Measurements from ENCODE around the gene SPINT3. TPM values are rescaled to one million over a fixed set of nuclear protein-coding genes. Genes with fewer than 3 reads are reported as not detected.
A peak's percentile ranks its signal among the peaks of the same experiment; 100 is the strongest.

SPINT3 gene
- total RNA-seq, 1 experiment from 2014 or later = not detected

- no TSS peak for BruUV-seq (replicated peaks)
- ChIA-PET RAD21 (ENCODE audit: low non-redundant PET in 1 of 2, low total read pairs in 2 of 2, uncharacterized antibody in 2 of 2, unreplicated experiment in 2 of 2) (no interaction called here), POLR2A (no interaction called here), CTCF (no interaction called here)
- no peak overlapping the region for H3K9ac ChIP-seq (ENCODE audit: low read length)
- no peak overlapping the region for H2AFZ ChIP-seq (ENCODE audit: low read depth, low read length, poor library complexity, severe bottlenecking)
- no peaks in the 10 kb centered on the region for H3K4me1 ChIP-seq (ENCODE audit: control insufficient read depth in 1 of 2, insufficient read depth in 2 of 2, low read length in 2 of 2)
- DNase-seq (ENCODE audit: low read depth, low spot score) (no peak), ATAC-seq (no peak)
- H3K9me2 ChIP-seq (ENCODE audit: insufficient read depth) = no peaks in the 10 kb centered on the region
- no peak overlapping the region for H3K27ac ChIP-seq (ENCODE audit: low read depth, low read length)
- peaks cover 19% of the 10 kb centered on the region for H3K27me3 ChIP-seq (ENCODE audit: insufficient read depth, low read length)
- intact Hi-C loops (cut with micrococcal nuclease) = no loop called here
- H3K4me2 ChIP-seq (ENCODE audit: low read length) = no peak overlapping the region
- H3K4me3 ChIP-seq (replicated peaks in 1 of 2; ENCODE audit: low read depth in 1 of 2, low read length in 2 of 2) = no peak overlapping the region
- no peaks in the 10 kb centered on the region for H3K79me2 ChIP-seq (ENCODE audit: insufficient read depth, low read length)
- H3K9me3 ChIP-seq (ENCODE audit: control insufficient read depth in 1 of 2, insufficient read depth in 1 of 2, low read depth in 1 of 2, low read length in 2 of 2) = no peaks in the 10 kb centered on the region
- H4K20me1 ChIP-seq (ENCODE audit: insufficient read depth) = no peaks in the 10 kb centered on the region
- TF ChIP-seq ZFX (IDR thresholded peaks at IDR 0.05) = no peak
- no peak for TF ChIP-seq EGR1 (IDR thresholded peaks at IDR 0.05; ENCODE audit: low read depth)
- no peak for TF ChIP-seq ELF1 (IDR thresholded peaks at IDR 0.05; ENCODE audit: borderline replicate concordance, low read depth)
- no peak for TF ChIP-seq JUND (IDR thresholded peaks at IDR 0.05)
- no peak for TF ChIP-seq CEBPB (IDR thresholded peaks at IDR 0.05; ENCODE audit: low read depth)
- TF ChIP-seq POLR2AphosphoS5 (IDR thresholded peaks at IDR 0.05; ENCODE audit: low read depth, low read length) = no peak
- no peak for TF ChIP-seq SIN3A (IDR thresholded peaks at IDR 0.05; ENCODE audit: low read depth)
- TF ChIP-seq RAD21 (IDR thresholded peaks at IDR 0.05; ENCODE audit: low read depth) = no peak
- H3K36me3 ChIP-seq (ENCODE audit: control insufficient read depth in 1 of 2, insufficient read depth in 2 of 2, low read length in 2 of 2) = no peaks in the 10 kb centered on the region
Observed at GRCh38 chr20:45470262-45470931, 45.0 kb downstream of the SPINT3 start.

DNA sequence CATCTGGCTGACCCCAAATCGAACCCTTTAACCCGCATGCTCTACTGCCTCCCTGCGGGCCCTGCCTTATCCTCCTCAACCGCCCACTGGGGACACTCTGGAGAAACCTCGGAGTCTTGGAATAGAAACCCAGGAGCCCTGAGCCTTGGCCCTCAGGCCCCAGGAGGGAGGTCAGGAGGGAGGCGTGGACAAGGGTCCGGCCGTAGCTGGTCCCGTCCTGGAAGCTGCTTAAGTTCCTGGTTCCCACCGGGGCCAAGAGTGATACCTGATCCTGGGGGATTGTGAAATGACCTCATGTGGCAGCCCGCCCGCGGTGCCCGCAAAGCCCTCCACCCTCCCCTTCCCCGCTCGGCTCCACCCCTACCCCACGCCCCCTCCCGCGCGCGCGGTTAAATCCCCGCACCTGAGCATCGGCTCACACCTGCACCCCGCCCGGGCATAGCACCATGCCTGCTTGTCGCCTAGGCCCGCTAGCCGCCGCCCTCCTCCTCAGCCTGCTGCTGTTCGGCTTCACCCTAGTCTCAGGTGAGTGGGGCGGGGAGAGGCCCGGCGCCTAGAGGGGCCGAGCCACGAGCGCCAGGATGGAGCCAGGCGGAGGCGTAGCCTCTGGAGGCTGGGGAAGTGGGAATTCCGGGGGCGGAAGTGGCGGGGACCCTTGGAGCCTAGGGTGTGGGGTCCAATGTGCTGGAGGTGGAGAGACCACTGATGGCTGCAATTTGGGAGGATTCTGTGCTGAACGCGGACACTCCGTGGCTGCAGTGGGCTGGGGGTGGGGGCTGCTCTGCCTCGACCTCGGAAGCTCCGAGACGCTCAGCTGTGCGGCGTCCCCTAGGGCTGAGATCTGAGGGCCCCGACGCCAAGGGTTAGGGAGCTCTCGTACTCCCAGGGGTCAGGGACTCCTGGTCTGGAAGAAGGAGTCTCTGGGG, 45.8 kb downstream of the SPINT3 start, which contains the start of gene WFDC2:
TSS of gene WFDC2 (plus strand) at position 418 of the 926 bp plus-strand sequence. CDS start at position 447, 29 bp downstream.
- Histone ChIP-seq H3K27ac (ENCODE audit: low read depth, low read length) (no peak within 1 kb of the TSS), H3K4me2 (ENCODE audit: low read length) (no peak within 1 kb of the TSS)
- RAD21 ChIA-PET (ENCODE audit: low non-redundant PET in 1 of 2, low total read pairs in 2 of 2, uncharacterized antibody in 2 of 2, unreplicated experiment in 2 of 2) = no interaction called here

More for the DNA sequence above, 45.8 kb downstream of the SPINT3 start, which contains the start of gene WFDC2:
- intact Hi-C loops (cut with micrococcal nuclease) = no loop called here
- DNase-seq (ENCODE audit: low read depth, low spot score) (no peak), ATAC-seq (peak; percentile 46; the same call in 1 of the 2 replicates)
- no peaks in the 10 kb centered on the region for H3K4me1 ChIP-seq (ENCODE audit: control insufficient read depth in 1 of 2, insufficient read depth in 2 of 2, low read length in 2 of 2)
- no peak within 1 kb of the TSS for H2AFZ ChIP-seq (ENCODE audit: low read depth, low read length, poor library complexity, severe bottlenecking)
- H3K27me3 ChIP-seq (ENCODE audit: insufficient read depth, low read length) = peaks cover 18% of the 10 kb centered on the region
- no peaks in the 10 kb centered on the region for H4K20me1 ChIP-seq (ENCODE audit: insufficient read depth)
- CTCF ChIA-PET = no interaction called here
- BruUV-seq (replicated peaks) = no TSS peak
- no peak within 1 kb of the TSS for H3K9ac ChIP-seq (ENCODE audit: low read length)
- H3K79me2 ChIP-seq (ENCODE audit: insufficient read depth, low read length) = no peaks in the 10 kb centered on the region
- H3K36me3 ChIP-seq (ENCODE audit: control insufficient read depth in 1 of 2, insufficient read depth in 2 of 2, low read length in 2 of 2) = no peaks in the 10 kb centered on the region
- 0 out of 6 replicates have a peak, but pooled peaks of 1 of the 3 experiments have one; percentile 8 for TF ChIP-seq CTCF (IDR thresholded peaks at IDR 0.05 in 2 of 3, conservative IDR thresholded peaks at IDR 0.05 in 1 of 3; ENCODE audit: borderline replicate concordance in 1 of 3, insufficient read depth in 1 of 3, low read depth in 2 of 3, low read length in 2 of 3)
- no peak for TF ChIP-seq EZH2phosphoT487 (IDR thresholded peaks at IDR 0.05; ENCODE audit: borderline replicate concordance)
- no peak for TF ChIP-seq SRF (IDR thresholded peaks at IDR 0.05; ENCODE audit: low read depth)
- H3K9me3 ChIP-seq (ENCODE audit: control insufficient read depth in 1 of 2, insufficient read depth in 1 of 2, low read depth in 1 of 2, low read length in 2 of 2) = no peaks in the 10 kb centered on the region
- no peak within 1 kb of the TSS for H3K4me3 ChIP-seq (replicated peaks in 1 of 2; ENCODE audit: low read depth in 1 of 2, low read length in 2 of 2)
- POLR2A ChIA-PET = no interaction called here
- H3K9me2 ChIP-seq (ENCODE audit: insufficient read depth) = no peaks in the 10 kb centered on the region

All from HCT116 (cell line).